ENCODE results near the gene DIO3.
"Not testable (repeated sequence)": the region's sequence is repeated elsewhere in the genome, so short reads cannot be mapped to it uniquely, and the experiment has no call there.

The DIO3 gene

DNA sequence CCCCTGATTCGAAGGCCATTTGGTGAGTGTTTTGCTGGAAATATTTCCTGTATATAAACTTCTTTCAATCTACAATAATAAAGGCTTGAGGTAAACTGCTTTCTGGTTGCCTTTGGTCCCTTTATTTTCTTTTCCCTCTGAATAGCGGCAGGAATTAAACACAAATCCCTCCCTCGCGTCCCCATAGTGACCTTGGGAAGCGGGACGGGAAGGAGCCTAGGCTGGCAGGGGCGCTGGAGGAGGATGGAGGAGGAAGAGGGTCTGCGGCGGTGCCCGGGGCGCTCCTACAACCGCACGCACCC, 2.0 kb downstream of the DIO3 start:
- peaks cover 78% of the 10 kb centered on the region for H3K27me3 ChIP-seq (ENCODE audit: control insufficient read depth, insufficient read depth, low read length)

DNA sequence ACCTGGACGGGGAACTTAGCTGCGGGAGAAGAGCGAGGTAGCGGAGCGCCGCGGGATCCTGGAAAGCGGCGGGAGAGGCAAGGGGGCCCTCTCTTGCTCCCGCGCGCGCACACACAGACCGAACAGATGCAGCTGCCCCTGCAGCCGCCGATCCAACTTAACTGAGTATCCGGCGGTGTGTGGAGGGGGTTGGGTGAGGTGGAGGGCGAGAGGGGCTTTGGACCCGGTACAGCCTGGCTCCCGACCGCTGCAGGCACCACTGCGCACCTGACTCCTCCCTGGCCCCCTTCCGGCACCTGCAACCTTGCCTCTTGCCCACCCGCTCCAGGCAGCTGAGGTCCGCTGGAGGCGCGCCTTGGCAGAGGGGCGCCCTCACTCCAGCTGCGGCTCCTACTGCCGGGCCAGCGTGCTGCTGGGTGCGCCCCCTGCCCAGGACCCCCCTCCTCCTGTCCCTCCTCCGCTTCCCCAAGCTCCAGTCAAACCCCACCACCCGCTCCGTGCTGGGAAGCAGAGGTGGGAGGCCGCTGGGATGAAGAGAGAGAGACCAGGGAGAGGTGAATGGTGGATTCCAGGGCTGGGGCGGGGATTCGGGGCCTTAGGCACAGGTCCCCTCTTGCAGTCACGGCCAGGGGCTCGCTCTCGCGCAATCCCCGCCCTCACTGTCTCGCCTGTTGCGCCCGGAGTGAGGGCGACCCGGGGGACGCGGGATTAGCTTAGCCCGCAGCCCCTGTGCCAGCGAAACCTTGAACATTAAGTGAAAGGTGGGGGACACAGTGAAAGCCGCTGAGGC, 2.6 kb downstream of the DIO3 start:
- Histone ChIP-seq H3K4me1 (ENCODE audit: control insufficient read depth, insufficient read depth, low read length) (no peaks in the 10 kb centered on the region), H3K9ac (ENCODE audit: low read length) (no peak overlapping the region), H3K4me3 (ENCODE audit: low read length) (no peak overlapping the region), H3K27me3 (ENCODE audit: control insufficient read depth, insufficient read depth, low read length) (peaks cover 74% of the 10 kb centered on the region), H3K9me3 (ENCODE audit: control insufficient read depth, low read length) (no peaks in the 10 kb centered on the region), H3K36me3 (ENCODE audit: control insufficient read depth, insufficient read depth, low read length) (no peaks in the 10 kb centered on the region)

More for the DNA sequence above, 2.0 kb downstream of the DIO3 start:
- no peaks in the 10 kb centered on the region for H3K4me1 ChIP-seq (ENCODE audit: control insufficient read depth, insufficient read depth, low read length)
- H3K4me3 ChIP-seq (ENCODE audit: low read length): no peak overlapping the region
- H3K9ac ChIP-seq (ENCODE audit: low read length): no peak overlapping the region
- no peaks in the 10 kb centered on the region for H3K9me3 ChIP-seq (ENCODE audit: control insufficient read depth, low read length)
- H3K36me3 ChIP-seq (ENCODE audit: control insufficient read depth, insufficient read depth, low read length): no peaks in the 10 kb centered on the region

DNA sequence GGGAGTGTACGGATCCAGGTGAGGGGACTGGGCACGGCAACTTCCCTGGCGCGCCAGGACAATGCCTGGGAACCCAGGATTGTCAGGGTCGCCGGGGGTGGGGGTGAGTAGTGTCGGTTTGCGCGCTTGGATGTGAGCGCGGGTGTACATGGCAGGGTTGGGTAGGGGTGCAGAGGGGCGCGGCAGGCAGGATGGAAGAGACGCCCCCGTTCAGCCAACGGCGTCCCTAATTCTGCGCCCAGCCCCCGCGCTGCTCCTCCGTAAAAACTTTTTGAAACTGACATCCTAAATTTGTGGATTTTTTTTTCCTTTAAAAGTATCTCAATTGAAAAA, 3.1 kb downstream of the DIO3 start:
- H3K36me3 ChIP-seq (ENCODE audit: control insufficient read depth, insufficient read depth, low read length): no peaks in the 10 kb centered on the region
- no peaks in the 10 kb centered on the region for H3K9me3 ChIP-seq (ENCODE audit: control insufficient read depth, low read length)
- no peak overlapping the region for H3K9ac ChIP-seq (ENCODE audit: low read length)
- peaks cover 73% of the 10 kb centered on the region for H3K27me3 ChIP-seq (ENCODE audit: control insufficient read depth, insufficient read depth, low read length)
- H3K4me1 ChIP-seq (ENCODE audit: control insufficient read depth, insufficient read depth, low read length): no peaks in the 10 kb centered on the region
- H3K4me3 ChIP-seq (ENCODE audit: low read length): no peak overlapping the region

DNA sequence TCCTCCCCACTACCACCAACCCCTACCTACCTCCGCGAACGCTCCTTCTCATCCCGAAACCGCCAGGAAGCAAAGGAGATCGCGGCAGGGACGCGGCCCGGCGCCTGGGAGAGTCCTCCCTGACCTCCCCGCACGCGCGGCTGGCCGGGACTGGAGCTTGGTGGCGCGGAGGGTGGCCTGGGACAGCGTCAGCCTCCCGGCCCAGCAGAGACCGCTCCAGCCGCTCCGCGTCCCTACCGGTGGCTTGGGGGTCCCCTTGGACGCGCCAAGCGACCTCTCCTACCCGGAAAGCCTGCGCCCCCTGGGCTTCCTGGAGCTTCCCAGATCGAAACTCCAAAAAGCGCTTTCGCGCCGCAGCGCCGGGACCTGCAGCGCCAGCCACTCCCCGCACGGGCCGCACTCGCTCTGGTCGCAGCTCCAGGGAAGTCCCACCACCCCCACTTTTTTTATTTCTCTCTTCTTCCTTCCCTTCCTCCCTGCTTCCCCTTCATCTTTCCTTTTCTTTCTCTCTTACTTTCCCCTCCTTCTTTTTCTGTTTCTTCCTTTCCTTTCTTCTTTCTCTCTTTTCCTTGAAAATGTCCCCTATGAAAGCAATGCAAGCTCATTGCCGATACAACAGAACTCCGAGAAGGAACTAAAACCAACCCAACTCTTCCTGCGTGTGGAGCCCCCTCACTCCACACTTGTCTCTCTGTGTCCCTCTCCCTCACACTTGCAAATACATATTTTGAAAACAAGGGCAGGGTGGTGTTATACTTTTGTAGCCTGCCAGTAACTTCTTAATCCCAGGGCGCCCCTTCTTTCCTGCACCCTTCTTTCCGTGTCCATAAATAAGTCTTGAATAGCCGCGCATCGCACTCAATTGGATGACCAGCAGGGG, 3.8 kb downstream of the DIO3 start:
- H3K27me3 ChIP-seq (ENCODE audit: control insufficient read depth, insufficient read depth, low read length): peaks cover 70% of the 10 kb centered on the region
- no peaks in the 10 kb centered on the region for H3K9me3 ChIP-seq (ENCODE audit: control insufficient read depth, low read length)
- H3K4me1 ChIP-seq (ENCODE audit: control insufficient read depth, insufficient read depth, low read length): no peaks in the 10 kb centered on the region
- no peaks in the 10 kb centered on the region for H3K36me3 ChIP-seq (ENCODE audit: control insufficient read depth, insufficient read depth, low read length)
- no peak overlapping the region for H3K4me3 ChIP-seq (ENCODE audit: low read length)
- no peak overlapping the region for H3K9ac ChIP-seq (ENCODE audit: low read length)

DNA sequence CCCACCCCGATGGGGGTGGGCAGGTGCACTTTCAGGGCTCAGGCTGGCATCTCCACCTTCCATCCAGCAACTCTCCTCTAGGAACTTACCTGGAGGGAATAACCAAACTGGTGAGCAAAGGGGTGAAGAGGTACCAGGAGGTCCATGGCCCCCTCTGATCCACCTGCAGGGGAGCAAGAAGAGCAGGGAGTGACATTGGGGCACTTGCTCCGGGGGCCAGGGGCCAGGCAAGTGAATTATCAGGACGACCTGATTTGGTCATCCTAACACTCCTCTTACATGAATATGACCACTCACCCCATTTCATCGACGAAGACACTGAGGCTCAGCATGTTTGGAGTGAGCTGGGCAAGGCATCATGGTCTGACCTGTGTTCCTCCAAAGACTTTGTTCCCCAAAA, 6.0 kb downstream of the DIO3 start:
- H3K9me3 ChIP-seq (ENCODE audit: control insufficient read depth, low read length): no peaks in the 10 kb centered on the region
- H3K36me3 ChIP-seq (ENCODE audit: control insufficient read depth, insufficient read depth, low read length): no peaks in the 10 kb centered on the region
- H3K9ac ChIP-seq (ENCODE audit: low read length): no peak overlapping the region
- peaks cover 57% of the 10 kb centered on the region for H3K27me3 ChIP-seq (ENCODE audit: control insufficient read depth, insufficient read depth, low read length)
- H3K4me1 ChIP-seq (ENCODE audit: control insufficient read depth, insufficient read depth, low read length): no peaks in the 10 kb centered on the region
- no peak overlapping the region for H3K4me3 ChIP-seq (ENCODE audit: low read length)

DNA sequence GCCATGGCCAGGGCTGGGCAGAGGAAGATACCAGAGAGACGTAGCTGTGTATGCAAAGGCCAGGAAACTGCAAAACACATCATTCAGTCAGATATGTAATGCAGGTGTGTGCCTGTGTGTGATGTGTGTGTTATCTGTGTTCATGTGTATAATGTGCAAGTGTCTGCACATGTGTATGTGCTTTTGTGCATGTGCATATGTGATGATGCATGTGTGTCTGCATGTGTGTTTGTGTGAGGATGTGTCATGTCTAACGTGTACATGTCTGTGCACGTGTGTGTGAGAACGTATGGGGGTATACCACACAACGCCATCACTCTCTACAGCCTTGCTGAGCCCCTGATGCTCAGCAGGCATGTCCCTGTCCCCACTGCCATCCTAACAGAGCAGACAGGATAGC, 9.7 kb downstream of the DIO3 start:
- H3K27me3 ChIP-seq (ENCODE audit: control insufficient read depth, insufficient read depth, low read length): peaks cover 20% of the 10 kb centered on the region
- H3K9me3 ChIP-seq (ENCODE audit: control insufficient read depth, low read length): no peaks in the 10 kb centered on the region
- no peaks in the 10 kb centered on the region for H3K36me3 ChIP-seq (ENCODE audit: control insufficient read depth, insufficient read depth, low read length)
- H3K4me3 ChIP-seq (ENCODE audit: low read length): no peak overlapping the region
- H3K4me1 ChIP-seq (ENCODE audit: control insufficient read depth, insufficient read depth, low read length): no peaks in the 10 kb centered on the region
- no peak overlapping the region for H3K9ac ChIP-seq (ENCODE audit: low read length)

DNA sequence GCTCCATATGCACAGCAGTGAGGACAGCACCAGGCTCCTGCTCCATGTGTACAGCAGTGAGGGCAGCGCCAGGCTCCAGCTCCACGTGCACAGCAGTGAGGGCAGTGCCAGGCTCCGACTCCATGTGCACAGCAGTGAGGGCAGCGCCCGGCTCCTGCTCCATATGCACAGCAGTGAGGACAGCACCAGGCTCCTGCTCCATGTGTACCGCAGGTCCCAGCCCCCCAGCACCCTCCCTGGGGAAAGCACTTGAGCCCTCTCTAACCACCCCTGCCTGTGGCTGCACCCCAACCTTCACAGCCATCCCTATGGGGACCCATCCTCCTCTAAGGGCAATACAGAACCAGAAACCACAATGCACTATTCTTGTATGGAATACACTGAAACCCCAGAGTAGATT, 11.2 kb downstream of the DIO3 start:
- not testable (repeated sequence) for H3K4me3 ChIP-seq (ENCODE audit: low read length); H3K27me3 ChIP-seq (ENCODE audit: control insufficient read depth, insufficient read depth, low read length); H3K36me3 ChIP-seq (ENCODE audit: control insufficient read depth, insufficient read depth, low read length); H3K9me3 ChIP-seq (ENCODE audit: control insufficient read depth, low read length); H3K4me1 ChIP-seq (ENCODE audit: control insufficient read depth, insufficient read depth, low read length); H3K9ac ChIP-seq (ENCODE audit: low read length)

DNA sequence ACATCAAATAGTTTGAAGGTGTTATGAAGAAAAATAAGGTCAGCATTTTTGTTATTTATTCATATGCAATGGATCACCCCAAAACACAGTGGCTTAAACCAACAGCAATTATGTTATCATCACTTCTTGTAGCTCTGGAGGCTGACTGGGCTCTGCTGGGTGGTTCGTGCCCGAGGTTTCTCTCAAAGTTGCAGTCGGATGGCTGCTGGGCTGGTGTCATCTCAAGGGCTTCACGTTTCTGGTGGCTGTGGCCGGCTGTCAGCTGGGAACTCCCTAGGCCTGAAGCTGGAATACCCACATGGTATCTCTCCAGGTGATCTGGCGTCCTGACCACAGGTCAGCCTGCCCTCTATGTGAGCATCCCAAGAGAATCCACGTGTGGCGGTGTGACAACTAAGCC, 12.0 kb downstream of the DIO3 start:
- Histone ChIP-seq H3K27me3 (ENCODE audit: control insufficient read depth, insufficient read depth, low read length) (peaks cover 5% of the 10 kb centered on the region), H3K9me3 (ENCODE audit: control insufficient read depth, low read length) (no peaks in the 10 kb centered on the region), H3K36me3 (ENCODE audit: control insufficient read depth, insufficient read depth, low read length) (no peaks in the 10 kb centered on the region), H3K9ac (ENCODE audit: low read length) (no peak overlapping the region), H3K4me1 (ENCODE audit: control insufficient read depth, insufficient read depth, low read length) (no peaks in the 10 kb centered on the region), H3K4me3 (ENCODE audit: low read length) (no peak overlapping the region)

DNA sequence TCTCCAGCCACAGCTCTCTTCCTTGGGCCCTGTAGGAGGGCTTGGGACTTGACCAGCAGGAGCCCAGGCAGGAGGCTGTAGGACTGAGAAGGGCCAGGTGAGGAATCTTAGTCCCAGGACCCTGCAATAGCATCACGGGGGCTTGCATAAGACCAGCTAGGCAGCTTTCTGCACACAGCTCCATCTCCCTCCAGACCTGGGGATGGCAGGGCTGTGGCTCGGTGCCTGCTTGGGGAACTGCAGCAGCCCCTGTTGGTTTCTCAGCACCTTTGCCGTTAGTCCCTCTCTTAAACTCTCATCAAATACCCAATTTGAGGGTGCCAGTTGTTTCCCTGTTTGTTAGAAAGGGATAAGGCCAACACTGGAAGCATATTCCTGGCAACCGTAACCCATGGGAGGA, 14.3 kb downstream of the DIO3 start:
- Histone ChIP-seq H3K27me3 (ENCODE audit: control insufficient read depth, insufficient read depth, low read length) (no peaks in the 10 kb centered on the region), H3K36me3 (ENCODE audit: control insufficient read depth, insufficient read depth, low read length) (no peaks in the 10 kb centered on the region), H3K4me3 (ENCODE audit: low read length) (no peak overlapping the region), H3K9me3 (ENCODE audit: control insufficient read depth, low read length) (no peaks in the 10 kb centered on the region), H3K4me1 (ENCODE audit: control insufficient read depth, insufficient read depth, low read length) (no peaks in the 10 kb centered on the region), H3K9ac (ENCODE audit: low read length) (no peak overlapping the region)

DNA sequence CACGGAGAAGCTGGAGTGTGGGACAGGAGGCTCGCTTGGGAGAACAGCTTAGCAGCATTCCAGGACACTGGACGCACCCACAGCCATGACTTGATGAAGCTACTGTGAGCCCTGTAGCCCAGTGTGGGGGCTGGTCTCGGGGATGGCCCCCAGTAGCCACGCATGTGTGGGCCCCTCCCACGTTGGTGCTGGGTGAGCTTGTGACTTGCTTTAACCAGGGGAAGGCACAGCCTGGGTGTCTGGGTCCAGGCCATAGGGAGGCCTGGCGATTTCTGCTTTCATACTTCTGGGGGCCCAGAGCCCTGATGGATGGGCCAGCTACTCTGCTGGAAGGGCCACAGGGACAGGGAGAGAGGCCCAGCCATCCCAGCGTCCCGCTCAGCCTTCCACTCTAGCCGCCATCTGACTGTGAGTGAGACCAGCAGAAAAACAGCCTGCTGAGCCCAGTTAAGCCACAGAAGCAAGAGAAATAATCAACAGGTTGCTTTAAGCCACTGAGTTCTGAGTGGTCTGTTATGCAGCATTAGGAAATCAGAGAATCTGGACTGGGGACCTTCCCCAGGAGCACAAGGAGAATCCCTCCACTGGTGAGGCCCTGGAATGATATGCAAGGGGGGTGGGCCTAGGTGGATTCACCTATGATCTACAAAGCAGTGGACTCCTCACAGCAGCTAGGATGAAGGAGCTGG, 16.1 kb downstream of the DIO3 start:
- Histone ChIP-seq H3K27me3 (ENCODE audit: control insufficient read depth, insufficient read depth, low read length) (no peaks in the 10 kb centered on the region), H3K9ac (ENCODE audit: low read length) (no peak overlapping the region), H3K36me3 (ENCODE audit: control insufficient read depth, insufficient read depth, low read length) (no peaks in the 10 kb centered on the region), H3K4me1 (ENCODE audit: control insufficient read depth, insufficient read depth, low read length) (no peaks in the 10 kb centered on the region), H3K4me3 (ENCODE audit: low read length) (no peak overlapping the region), H3K9me3 (ENCODE audit: control insufficient read depth, low read length) (no peaks in the 10 kb centered on the region)

DNA sequence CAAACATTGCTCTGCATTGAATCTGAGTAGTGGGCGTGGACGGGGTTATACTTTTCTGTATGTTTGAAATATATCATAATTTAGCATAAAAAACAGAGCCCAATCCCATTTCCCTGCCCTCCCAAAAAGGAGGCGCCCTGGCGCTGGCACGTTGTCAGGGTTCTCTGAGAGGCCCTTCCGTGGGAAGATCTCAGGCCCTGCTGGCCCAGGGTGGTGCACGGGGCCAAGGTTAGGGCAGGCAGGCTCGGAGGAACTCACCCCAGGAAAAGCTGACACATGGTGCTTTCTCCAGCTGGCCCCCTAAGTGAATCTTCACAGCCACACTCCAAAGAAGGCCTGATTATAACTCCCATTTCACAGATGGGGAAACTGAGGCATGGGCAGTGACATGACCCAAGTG, 17.2 kb downstream of the DIO3 start:
- Histone ChIP-seq H3K27me3 (ENCODE audit: control insufficient read depth, insufficient read depth, low read length) (no peaks in the 10 kb centered on the region), H3K9ac (ENCODE audit: low read length) (no peak overlapping the region), H3K36me3 (ENCODE audit: control insufficient read depth, insufficient read depth, low read length) (no peaks in the 10 kb centered on the region), H3K4me3 (ENCODE audit: low read length) (no peak overlapping the region), H3K9me3 (ENCODE audit: control insufficient read depth, low read length) (no peaks in the 10 kb centered on the region), H3K4me1 (ENCODE audit: control insufficient read depth, insufficient read depth, low read length) (no peaks in the 10 kb centered on the region)

DNA sequence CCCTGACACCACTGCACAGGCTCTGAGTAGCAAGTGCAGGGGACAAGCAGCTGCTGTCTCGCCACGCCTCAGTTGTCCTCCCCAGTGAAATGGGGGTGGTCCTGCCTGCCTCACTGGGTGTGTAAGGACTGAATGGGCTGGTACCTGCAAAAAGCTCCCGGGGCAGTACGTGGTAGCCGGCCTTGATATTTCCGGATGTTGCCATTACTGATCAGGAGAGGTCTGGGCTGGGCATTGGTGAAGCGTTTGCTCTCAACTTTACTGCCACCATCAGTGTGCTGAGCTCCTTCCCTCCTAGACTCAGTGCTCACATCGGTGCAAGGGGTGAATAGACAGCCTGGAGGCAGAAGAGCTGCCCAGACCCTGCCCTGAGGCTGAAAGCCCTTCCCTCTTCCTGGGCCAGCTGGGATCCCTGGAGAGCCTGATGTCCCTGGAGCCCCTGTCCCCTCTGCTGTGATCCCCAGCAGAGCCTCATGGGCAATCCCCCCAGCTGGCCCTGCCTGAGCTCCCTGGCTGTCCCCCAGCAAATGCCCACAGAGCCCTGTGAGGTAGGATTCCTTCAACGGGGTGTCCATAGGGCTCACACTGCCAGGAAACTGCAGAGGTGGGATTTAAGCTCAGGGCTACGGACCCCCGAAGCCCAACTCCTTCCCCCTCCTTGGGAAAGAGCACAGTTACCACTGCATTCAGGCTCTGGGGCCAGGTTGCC, 18.2 kb downstream of the DIO3 start:
- no peaks in the 10 kb centered on the region for H3K36me3 ChIP-seq (ENCODE audit: control insufficient read depth, insufficient read depth, low read length)
- no peaks in the 10 kb centered on the region for H3K4me1 ChIP-seq (ENCODE audit: control insufficient read depth, insufficient read depth, low read length)
- no peaks in the 10 kb centered on the region for H3K27me3 ChIP-seq (ENCODE audit: control insufficient read depth, insufficient read depth, low read length)
- no peaks in the 10 kb centered on the region for H3K9me3 ChIP-seq (ENCODE audit: control insufficient read depth, low read length)
- H3K4me3 ChIP-seq (ENCODE audit: low read length): no peak overlapping the region
- H3K9ac ChIP-seq (ENCODE audit: low read length): no peak overlapping the region
